ENCODE data around the gene BCLAF1. TPM values are rescaled to one million over a fixed set of nuclear protein-coding genes. Genes with fewer than 3 reads are reported as not detected.
A peak's percentile ranks its signal among the peaks of the same experiment; 100 is the strongest.

The BCLAF1 gene
- polyA plus RNA-seq, 1 experiment: 39.1 TPM

- POLR2A ChIA-PET: no interaction called here
These were observed 28.3 kb upstream of the BCLAF1 start for GRCh38 chr6:136317971-136318370.

GRCh38 chr6:136317021-136317694 is 27.5 kb upstream of the BCLAF1 start:
- Histone ChIP-seq H3K4me3 (ENCODE audit: low read depth, low read length) (no peak overlapping the region), H3K27me3 (ENCODE audit: control insufficient read depth, insufficient read depth, low read length) (no peaks in the 10 kb centered on the region; the same call in 1 of the 2 replicates), H3K36me3 (ENCODE audit: control insufficient read depth, insufficient read depth, low read length) (no peaks in the 10 kb centered on the region)
- ChIA-PET POLR2A (no interaction called here), CTCF (interaction anchor here (0.6 to 2.2 kb wide), 24 partner anchors 9 to 868 kb away, joined by 3 to 17 read pairs (median 4); partner anchors contain the start of gene BCLAF1)
- no peak for DNase-seq (ENCODE audit: low read depth)
- peak; percentile 84 for TF ChIP-seq CTCF (IDR thresholded peaks at IDR 0.05; ENCODE audit: insufficient read depth, low read depth, low read length)

More at GRCh38 chr6:136317971-136318370, 28.3 kb upstream of the BCLAF1 start:
- no peak for TF ChIP-seq CTCF (IDR thresholded peaks at IDR 0.05; ENCODE audit: insufficient read depth, low read depth, low read length)
- no peaks in the 10 kb centered on the region for H3K36me3 ChIP-seq (ENCODE audit: control insufficient read depth, insufficient read depth, low read length)
- CTCF ChIA-PET: interaction anchor here (1.0 to 2.2 kb wide), 19 partner anchors 9 to 869 kb away, joined by 3 to 17 read pairs (median 4); no protein-coding TSS in a partner anchor
- no peak for DNase-seq (ENCODE audit: low read depth)
- H3K4me3 ChIP-seq (ENCODE audit: low read depth, low read length): no peak overlapping the region
- H3K27me3 ChIP-seq (ENCODE audit: control insufficient read depth, insufficient read depth, low read length): no peaks in the 10 kb centered on the region; the same call in 1 of the 2 replicates

GRCh38 chr6:136315594-136315993 is 25.9 kb upstream of the BCLAF1 start:
- Histone ChIP-seq H3K4me3 (ENCODE audit: low read depth, low read length) (no peak overlapping the region), H3K36me3 (ENCODE audit: control insufficient read depth, insufficient read depth, low read length) (no peaks in the 10 kb centered on the region), H3K27me3 (ENCODE audit: control insufficient read depth, insufficient read depth, low read length) (no peaks in the 10 kb centered on the region; the same call in 1 of the 2 replicates)
- POLR2A ChIA-PET: no interaction called here
- DNase-seq (ENCODE audit: low read depth): no peak
- TF ChIP-seq CTCF (IDR thresholded peaks at IDR 0.05; ENCODE audit: insufficient read depth, low read depth, low read length): no peak
- CTCF ChIA-PET: interaction anchor here (0.7 to 1.1 kb wide), 2 partner anchors 8 to 780 kb away, joined by 3 read pairs; no protein-coding TSS in a partner anchor

- ChIA-PET CTCF (no interaction called here), POLR2A (no interaction called here)
- Histone ChIP-seq H3K27me3 (ENCODE audit: control insufficient read depth, insufficient read depth, low read length) (no peaks in the 10 kb centered on the region; the same call in 1 of the 2 replicates), H3K36me3 (ENCODE audit: control insufficient read depth, insufficient read depth, low read length) (no peaks in the 10 kb centered on the region), H3K4me3 (ENCODE audit: low read depth, low read length) (no peak overlapping the region)
- DNase-seq (ENCODE audit: low read depth): no peak
- no peak for TF ChIP-seq CTCF (IDR thresholded peaks at IDR 0.05; ENCODE audit: insufficient read depth, low read depth, low read length)
These were observed 23.3 kb upstream of the BCLAF1 start for GRCh38 chr6:136312975-136313374.

- no peak for TF ChIP-seq CTCF (IDR thresholded peaks at IDR 0.05; ENCODE audit: insufficient read depth, low read depth, low read length)
- CTCF ChIA-PET: interaction anchor here (0.7 kb wide), 1 partner anchor 1446 kb away, joined by 5 read pairs; no protein-coding TSS in a partner anchor
These were observed 20.2 kb upstream of the BCLAF1 start for GRCh38 chr6:136309729-136310311.

More at GRCh38 chr6:136309729-136310311, 20.2 kb upstream of the BCLAF1 start:
- Histone ChIP-seq H3K27me3 (ENCODE audit: control insufficient read depth, insufficient read depth, low read length) (no peaks in the 10 kb centered on the region; the same call in none of the 2 replicates), H3K4me3 (ENCODE audit: low read depth, low read length) (no peak overlapping the region), H3K36me3 (ENCODE audit: control insufficient read depth, insufficient read depth, low read length) (no peaks in the 10 kb centered on the region)
- POLR2A ChIA-PET: no interaction called here
- no peak for DNase-seq (ENCODE audit: low read depth)
